ENCODE data around the gene ODAD3.

GRCh38 chr19:11378319-11379189, 56.4 kb downstream of the ODAD3 start:
- TF ChIP-seq EZH2 (IDR thresholded peaks at IDR 0.05; ENCODE audit: insufficient read depth, poor library complexity, severe bottlenecking) (no peak), EZH2phosphoT487 (IDR thresholded peaks at IDR 0.05; ENCODE audit: insufficient read depth, low read depth) (no peak)
